Gastrocnemius medialis (tissue), 4 donors: ENCODE measurements around the gene PANK4. TPM values are rescaled to one million over a fixed set of nuclear protein-coding genes. Genes with fewer than 3 reads are reported as not detected.

ENCODE experiments used
- ATAC-seq, 2 donors: fragments of 150-250 bp; one replicate each; pipeline ENCODE4 v1.9.1; 2016
- DNase-seq, 2 donors: peaks; one replicate each; pipeline ENCODE4 v3.0.0-alpha.2; 2019
- H3K27ac ChIP-seq, 4 donors: fragments of 200-600 bp; sonication (generic); 1 replicate in 1 of 4; 2 replicates in 3 of 4; pipeline ENCODE4 v1.5.1; 2016 to 2018; ENCODE audit warnings: mild to moderate bottlenecking in 2 of 4, moderate library complexity in 1 of 4
- H3K27me3 ChIP-seq, 3 donors: fragments of 200-600 bp; sonication (generic) in 2 of 3; 1 replicate in 1 of 3; 2 replicates in 2 of 3; pipeline versions ENCODE4 v1.5.1 to v1.6.0; 2016 to 2019; ENCODE audit warnings: mild to moderate bottlenecking in 1 of 3, moderate library complexity in 1 of 3
- H3K36me3 ChIP-seq, 2 donors: fragments of 200-600 bp; sonication (generic) in 1 of 2; one replicate each; pipeline ENCODE4 v1.5.1; 2017 to 2018
- H3K4me1 ChIP-seq, 2 donors: fragments of 200-600 bp; sonication (generic) in 1 of 2; one replicate each; pipeline ENCODE4 v1.5.1; 2016 to 2017; ENCODE audit warnings: mild to moderate bottlenecking in 2 of 2
- H3K4me3 ChIP-seq, 4 donors: fragments of 200-600 bp; sonication (generic) in 3 of 4; 1 replicate in 1 of 4; 2 replicates in 3 of 4; pipeline ENCODE4 v1.5.1; 2016 to 2019; ENCODE audit warnings: mild to moderate bottlenecking in 2 of 4
- H3K9me3 ChIP-seq, 3 donors: fragments of 200-600 bp; sonication (generic) in 2 of 3; 1 replicate in 1 of 3; 2 replicates in 2 of 3; pipeline ENCODE4 v1.5.1; 2016 to 2019
- POLR2A ChIP-seq, 2 donors: fragments of 450-650 bp; IDR thresholded peaks; one replicate each; pipeline ENCODE4 v1.6.1; 2017; ENCODE audit warnings: antibody characterized with exemption in 2 of 2, mild to moderate bottlenecking in 2 of 2, moderate library complexity in 2 of 2
- in situ Hi-C, 4 donors: fragments of 200-750 bp; cut with MboI; loops; one replicate each; pipeline versions ENCODE4 v1.15.0 to v1.8.0; 2017; ENCODE audit warnings: low sequenced_read_pairs in 4 of 4
- intact Hi-C: fragments of 100-400 bp; cut with DNase I; formaldehyde crosslinking; loops from one replicate; pipeline ENCODE4 v1.15.1; 2023; ENCODE audit warnings: low total_unique reads
- total RNA-seq, 4 donors: library from RNA; depleted of rRNA; stranded (reverse); fragments of >200 nt; gene quantifications; one replicate each; pipeline versions ENCODE4 v1.1.0 to v1.2.3, GENCODE V29; 2016
- TF ChIP-seq, protein P1 (sequence below), 5 experiments: fragments of 450-650 bp in 3 of 5; fragments of 200-600 bp in 2 of 5; sonication (generic) in 2 of 5; IDR thresholded peaks in 4 of 5; conservative IDR thresholded peaks in 1 of 5; 1 replicate in 4 of 5; 2 replicates in 1 of 5; pipeline ENCODE4 v1.5.1; 2016 to 2019; ENCODE audit warnings: antibody characterized with exemption in 5 of 5, mild to moderate bottlenecking in 3 of 5, moderate library complexity in 3 of 5

The PANK4 gene
- total RNA-seq, 4 donors from 2014 or later, result 27.5 to 54.2 (median 38.5) TPM

GRCh38 chr1:2470290-2471158 is 55.9 kb downstream of the PANK4 start:
- H3K27ac ChIP-seq, result no peak overlapping the region
- H3K27me3 ChIP-seq, result peaks cover 29 to 39% (median 38%) of the 10 kb centered on the region in 3 donors
- in situ Hi-C loops, result no loop called here
- H3K36me3 ChIP-seq, result no peaks in the 10 kb centered on the region
- H3K4me1 ChIP-seq, result no peaks in the 10 kb centered on the region
- ATAC-seq (no peak), DNase-seq (no peak)
- no peak for TF ChIP-seq POLR2A (IDR thresholded peaks at IDR 0.05)
- TF ChIP-seq, protein P1, sequence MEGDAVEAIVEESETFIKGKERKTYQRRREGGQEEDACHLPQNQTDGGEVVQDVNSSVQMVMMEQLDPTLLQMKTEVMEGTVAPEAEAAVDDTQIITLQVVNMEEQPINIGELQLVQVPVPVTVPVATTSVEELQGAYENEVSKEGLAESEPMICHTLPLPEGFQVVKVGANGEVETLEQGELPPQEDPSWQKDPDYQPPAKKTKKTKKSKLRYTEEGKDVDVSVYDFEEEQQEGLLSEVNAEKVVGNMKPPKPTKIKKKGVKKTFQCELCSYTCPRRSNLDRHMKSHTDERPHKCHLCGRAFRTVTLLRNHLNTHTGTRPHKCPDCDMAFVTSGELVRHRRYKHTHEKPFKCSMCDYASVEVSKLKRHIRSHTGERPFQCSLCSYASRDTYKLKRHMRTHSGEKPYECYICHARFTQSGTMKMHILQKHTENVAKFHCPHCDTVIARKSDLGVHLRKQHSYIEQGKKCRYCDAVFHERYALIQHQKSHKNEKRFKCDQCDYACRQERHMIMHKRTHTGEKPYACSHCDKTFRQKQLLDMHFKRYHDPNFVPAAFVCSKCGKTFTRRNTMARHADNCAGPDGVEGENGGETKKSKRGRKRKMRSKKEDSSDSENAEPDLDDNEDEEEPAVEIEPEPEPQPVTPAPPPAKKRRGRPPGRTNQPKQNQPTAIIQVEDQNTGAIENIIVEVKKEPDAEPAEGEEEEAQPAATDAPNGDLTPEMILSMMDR (IDR thresholded peaks at IDR 0.05 in 4 of 5, conservative IDR thresholded peaks at IDR 0.05 in 1 of 5), result no peak
- no peak overlapping the region for H3K4me3 ChIP-seq
- intact Hi-C loops, result no loop called here
- no peaks in the 10 kb centered on the region for H3K9me3 ChIP-seq

GRCh38 chr1:2469103-2469940 is 57.1 kb downstream of the PANK4 start:
- H3K9me3 ChIP-seq, result no peaks in the 10 kb centered on the region
- intact Hi-C loops, result loop anchor here (10.0 kb wide), 1 partner anchor 75 kb away; no protein-coding TSS in a partner anchor
- in situ Hi-C loops, result no loop called here
- H3K27me3 ChIP-seq, result peaks cover 40 to 51% (median 50%) of the 10 kb centered on the region in 3 donors
- H3K4me1 ChIP-seq, result no peaks in the 10 kb centered on the region
- ATAC-seq (no peak), DNase-seq (no peak)
- TF ChIP-seq, protein P1 (IDR thresholded peaks at IDR 0.05 in 4 of 5, conservative IDR thresholded peaks at IDR 0.05 in 1 of 5), result no peak
- no peak for TF ChIP-seq POLR2A (IDR thresholded peaks at IDR 0.05)
- H3K27ac ChIP-seq, result no peak overlapping the region
- H3K36me3 ChIP-seq, result no peaks in the 10 kb centered on the region
- H3K4me3 ChIP-seq, result no peak overlapping the region

DNA sequence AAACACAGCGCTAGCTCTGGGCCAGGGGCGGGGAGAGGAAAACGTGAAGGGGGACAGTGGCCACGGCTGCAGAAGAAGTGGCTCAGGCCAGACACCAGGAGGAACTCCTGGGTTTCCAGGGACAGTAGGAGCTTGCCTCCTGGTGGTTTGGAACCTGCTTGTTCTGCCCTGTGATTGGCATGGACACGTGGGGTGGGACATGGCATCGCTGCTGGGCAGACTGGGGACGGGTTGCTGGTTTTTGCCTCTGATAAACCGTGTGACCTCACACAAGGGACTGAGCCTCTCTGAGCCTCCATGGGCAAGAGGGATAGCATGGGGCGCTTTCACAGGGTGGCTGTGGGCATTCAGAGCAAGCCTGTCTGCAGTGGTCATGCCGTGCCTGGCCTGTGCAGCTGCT is 57.9 kb downstream of the PANK4 start:
- TF ChIP-seq, protein P1 (IDR thresholded peaks at IDR 0.05 in 4 of 5, conservative IDR thresholded peaks at IDR 0.05 in 1 of 5), result no peak
- TF ChIP-seq POLR2A (IDR thresholded peaks at IDR 0.05), result no peak
- intact Hi-C loops, result loop anchor here (10.0 kb wide), 1 partner anchor 76 kb away; no protein-coding TSS in a partner anchor
- Histone ChIP-seq H3K27ac (no peak overlapping the region), H3K4me3 (no peak overlapping the region), H3K9me3 (no peaks in the 10 kb centered on the region), H3K4me1 (no peaks in the 10 kb centered on the region), H3K27me3 (peaks cover 48 to 59% (median 58%) of the 10 kb centered on the region in 3 donors), H3K36me3 (no peaks in the 10 kb centered on the region)
- DNase-seq (no peak), ATAC-seq (no peak)
- in situ Hi-C loops, result no loop called here

GRCh38 chr1:2468041-2468472 is 58.3 kb downstream of the PANK4 start:
- no peaks in the 10 kb centered on the region for H3K9me3 ChIP-seq
- no peaks in the 10 kb centered on the region for H3K36me3 ChIP-seq
- peaks cover 51 to 64% (median 62%) of the 10 kb centered on the region in 3 donors for H3K27me3 ChIP-seq
- H3K4me3 ChIP-seq, result no peak overlapping the region
- no peaks in the 10 kb centered on the region for H3K4me1 ChIP-seq
- DNase-seq (no peak), ATAC-seq (no peak)
- H3K27ac ChIP-seq, result no peak overlapping the region
- intact Hi-C loops, result loop anchor here (10.0 kb wide), 1 partner anchor 77 kb away; no protein-coding TSS in a partner anchor
- TF ChIP-seq POLR2A (IDR thresholded peaks at IDR 0.05), result no peak
- TF ChIP-seq, protein P1 (IDR thresholded peaks at IDR 0.05 in 4 of 5, conservative IDR thresholded peaks at IDR 0.05 in 1 of 5), result no peak
- in situ Hi-C loops, result no loop called here
